Parathyroid adenoma (tissue), 2 donors: ENCODE measurements around the gene PLCB1.
A peak's percentile ranks its signal among the peaks of the same experiment; 100 is the strongest.

Experiments
- H2AFZ ChIP-seq: fragments of 300-600 bp; sonication (generic); one replicate; pipeline ENCODE4 v1.7.0; 2017; ENCODE audit warnings: antibody characterized with exemption, mild to moderate bottlenecking
- H3K27ac ChIP-seq: fragments of 300-600 bp; sonication (generic); one replicate; pipeline ENCODE4 v1.7.0; 2017
- H3K27me3 ChIP-seq: fragments of 300-600 bp; sonication (generic); one replicate; pipeline ENCODE4 v1.7.0; 2017; ENCODE audit warnings: low read length; ENCODE audit not compliant: control insufficient read depth, insufficient read depth
- H3K36me3 ChIP-seq: fragments of 300-600 bp; sonication (generic); one replicate; pipeline ENCODE4 v1.7.0; 2017; ENCODE audit warnings: low read length; ENCODE audit not compliant: control insufficient read depth, insufficient read depth
- H3K4me1 ChIP-seq: fragments of 300-600 bp; sonication (generic); one replicate; pipeline ENCODE4 v1.7.0; 2017; ENCODE audit warnings: control low read depth
- H3K4me2 ChIP-seq: fragments of 300-600 bp; sonication (generic); one replicate; pipeline ENCODE4 v1.7.0; 2017; ENCODE audit warnings: low read length
- H3K4me3 ChIP-seq: fragments of 300-600 bp; sonication (generic); one replicate; pipeline ENCODE4 v1.7.0; 2017; ENCODE audit warnings: low read depth, low read length
- H3K79me2 ChIP-seq: fragments of 300-600 bp; sonication (generic); one replicate; pipeline ENCODE4 v1.7.0; 2017; ENCODE audit warnings: control low read depth
- H3K9ac ChIP-seq: fragments of 300-600 bp; sonication (generic); one replicate; pipeline ENCODE4 v1.7.0; 2017; ENCODE audit warnings: mild to moderate bottlenecking
- H3K9me3 ChIP-seq: fragments of 300-600 bp; sonication (generic); one replicate; pipeline ENCODE4 v1.7.0; 2017; ENCODE audit warnings: low read length; ENCODE audit not compliant: control insufficient read depth
- CTCF ChIP-seq: fragments of 300-600 bp; sonication (generic); IDR thresholded peaks from one replicate; pipeline ENCODE4 v1.7.0; 2017; ENCODE audit warnings: antibody characterized with exemption, mild to moderate bottlenecking
- donor health status: primary hyperparathyroidism.

The PLCB1 gene

GRCh38 chr20:8250539-8251200 lies 118.6 kb downstream of the PLCB1 start:
- H3K27me3 ChIP-seq = no peaks in the 10 kb centered on the region
- peak overlapping the region; percentile 25 for H2AFZ ChIP-seq
- H3K36me3 ChIP-seq = peaks cover 3% of the 10 kb centered on the region
- peaks cover 52% of the 10 kb centered on the region for H3K4me1 ChIP-seq
- H3K4me3 ChIP-seq = no peak overlapping the region
- H3K9me3 ChIP-seq = peaks cover 5% of the 10 kb centered on the region
- no peak overlapping the region for H3K9ac ChIP-seq
- H3K79me2 ChIP-seq = peaks cover 23% of the 10 kb centered on the region
- peak overlapping the region; percentile 54 for H3K4me2 ChIP-seq
- peak overlapping the region; percentile 80 for H3K27ac ChIP-seq
- TF ChIP-seq CTCF = no peak

DNA sequence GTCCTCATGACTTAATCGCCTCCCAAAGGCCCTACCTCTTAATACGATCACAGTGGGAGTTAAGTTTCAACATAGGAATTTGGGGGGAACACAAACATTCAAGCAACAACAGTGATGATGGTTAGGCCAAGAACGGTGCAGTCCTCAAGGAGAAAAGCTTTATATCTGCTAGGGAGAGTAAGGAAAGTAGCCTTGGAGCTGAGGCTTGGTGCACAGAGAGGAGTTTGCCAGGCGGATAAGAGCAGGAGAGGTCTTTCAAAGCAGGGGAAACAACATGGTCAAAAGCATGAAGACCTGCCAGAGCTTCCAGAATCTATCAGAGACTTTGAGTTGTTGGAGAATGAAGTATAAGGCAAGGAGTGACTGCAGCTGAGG lies 119.1 kb downstream of the PLCB1 start:
- Histone ChIP-seq H3K9me3 (peaks cover under 1% of the 10 kb centered on the region), H3K79me2 (peaks cover 24% of the 10 kb centered on the region), H3K27me3 (no peaks in the 10 kb centered on the region), H3K4me2 (no peak overlapping the region), H3K4me1 (peaks cover 49% of the 10 kb centered on the region), H3K9ac (no peak overlapping the region), H3K36me3 (no peaks in the 10 kb centered on the region), H3K27ac (peak overlapping the region; percentile 80), H2AFZ (peak overlapping the region; percentile 25), H3K4me3 (no peak overlapping the region)
- TF ChIP-seq CTCF = no peak

GRCh38 chr20:8254911-8255582 lies 123.0 kb downstream of the PLCB1 start:
- Histone ChIP-seq H3K36me3 (no peaks in the 10 kb centered on the region), H2AFZ (no peak overlapping the region), H3K27ac (no peak overlapping the region), H3K4me3 (no peak overlapping the region), H3K9ac (no peak overlapping the region), H3K4me2 (no peak overlapping the region), H3K27me3 (no peaks in the 10 kb centered on the region), H3K79me2 (peaks cover 32% of the 10 kb centered on the region), H3K9me3 (no peaks in the 10 kb centered on the region), H3K4me1 (peaks cover 13% of the 10 kb centered on the region)
- TF ChIP-seq CTCF = no peak

- Histone ChIP-seq H3K9ac (no peak overlapping the region), H3K36me3 (no peaks in the 10 kb centered on the region), H2AFZ (no peak overlapping the region), H3K4me3 (no peak overlapping the region), H3K79me2 (peaks cover 37% of the 10 kb centered on the region), H3K4me2 (no peak overlapping the region), H3K27ac (no peak overlapping the region), H3K27me3 (no peaks in the 10 kb centered on the region), H3K4me1 (peaks cover 14% of the 10 kb centered on the region), H3K9me3 (no peaks in the 10 kb centered on the region)
- no peak for TF ChIP-seq CTCF
Observed at GRCh38 chr20:8255945-8256632, 124.0 kb downstream of the PLCB1 start.
